Measurements from ENCODE around the gene RABGAP1L.
A peak's percentile ranks its signal among the peaks of the same experiment; 100 is the strongest.
"Not testable (repeated sequence)": the region's sequence is repeated elsewhere in the genome, so short reads cannot be mapped to it uniquely, and the experiment has no call there.

RABGAP1L gene

GRCh38 chr1:174837386-174837785, 678.1 kb downstream of the RABGAP1L start:
- peak in 1 of 2 experiments; percentile 30 for DNase-seq

DNA sequence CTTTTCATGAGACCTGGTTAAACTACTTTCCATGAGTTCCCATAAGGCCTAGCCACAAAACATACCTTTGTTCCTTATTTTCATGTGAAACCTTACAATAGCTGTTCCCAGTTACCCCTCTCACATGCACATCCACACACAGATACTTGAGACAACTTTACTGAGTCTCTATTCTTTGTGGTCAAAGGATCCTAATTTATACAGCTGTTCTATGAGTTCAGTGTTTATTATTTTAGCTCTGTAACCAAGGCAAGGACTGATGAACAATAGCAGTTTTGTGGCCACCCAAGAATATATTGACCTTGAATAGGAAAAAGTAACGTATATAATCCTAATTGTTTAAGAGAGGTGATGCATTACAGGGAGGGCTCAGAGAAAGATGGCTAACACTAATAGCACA, 679.9 kb downstream of the RABGAP1L start:
- no peak for DNase-seq

DNA sequence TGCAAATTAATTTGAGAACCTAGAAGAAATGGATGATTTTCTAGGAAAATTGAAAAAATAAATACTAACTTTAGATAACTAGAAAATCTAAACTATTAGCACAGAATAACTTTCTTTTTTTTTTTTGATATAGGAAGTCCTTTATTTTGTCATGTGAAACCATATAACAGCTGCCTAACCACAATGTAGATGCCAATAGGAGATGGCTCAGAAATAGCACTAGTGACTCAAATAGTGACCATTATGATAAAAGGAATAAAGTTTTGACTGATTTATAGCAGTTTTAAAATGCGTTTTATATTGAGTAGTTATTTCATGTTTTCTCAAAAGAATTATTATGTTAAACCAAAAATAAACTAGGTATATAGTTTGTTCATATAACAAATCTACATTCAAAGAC, 682.4 kb downstream of the RABGAP1L start:
- no peak for DNase-seq

- not testable (repeated sequence) for DNase-seq
These were observed 689.6 kb downstream of the RABGAP1L start for GRCh38 chr1:174848593-174849560.

- DNase-seq: no peak
These were observed 691.4 kb downstream of the RABGAP1L start for GRCh38 chr1:174850726-174851125.

- no peak for DNase-seq
These were observed 699.0 kb downstream of the RABGAP1L start for GRCh38 chr1:174858301-174858700.

GRCh38 chr1:174870319-174870718, 711.0 kb downstream of the RABGAP1L start:
- DNase-seq: no peak

DNA sequence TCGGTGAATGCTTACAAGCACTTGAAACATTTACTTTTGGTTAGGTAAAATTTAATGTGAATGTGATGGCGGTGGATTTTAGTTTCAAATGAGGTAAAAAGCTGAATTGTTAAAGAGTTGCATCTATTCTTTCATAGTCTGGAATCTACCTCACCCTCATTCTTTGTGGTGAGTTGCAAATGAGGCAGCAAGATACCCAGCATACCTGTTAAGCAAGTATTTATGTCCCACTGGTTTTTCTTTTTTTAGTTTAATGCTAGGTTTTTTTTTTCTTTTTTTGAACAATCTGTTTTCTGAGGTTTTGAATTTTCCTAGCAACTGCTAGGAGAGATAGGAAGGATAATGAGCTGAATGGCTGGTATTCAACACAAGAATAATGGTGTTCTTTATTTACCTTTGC, 712.6 kb downstream of the RABGAP1L start:
- DNase-seq: no peak

GRCh38 chr1:174872615-174873058, 713.3 kb downstream of the RABGAP1L start:
- DNase-seq: no peak

- DNase-seq: no peak
These were observed 715.2 kb downstream of the RABGAP1L start for GRCh38 chr1:174874331-174875053.

DNA sequence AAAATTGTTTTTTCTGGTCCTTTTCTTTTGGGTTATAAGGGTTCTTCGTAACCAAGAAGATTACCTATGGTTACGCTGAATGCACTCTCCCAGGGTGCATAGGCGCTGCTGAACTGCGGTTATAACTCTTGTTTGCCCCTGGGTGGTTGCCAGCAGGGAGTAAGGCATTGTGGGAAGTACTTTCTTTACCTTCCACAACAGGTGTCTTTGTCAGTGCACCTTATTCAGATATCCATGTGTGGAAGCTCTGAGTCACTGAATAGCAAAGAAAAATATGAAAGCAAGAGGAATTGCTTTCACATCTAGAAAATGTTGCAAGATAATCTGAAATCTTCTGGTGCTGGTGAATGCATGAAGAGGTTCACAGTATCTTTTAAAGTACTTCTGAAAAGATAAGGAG, 716.0 kb downstream of the RABGAP1L start:
- DNase-seq: no peak

DNA sequence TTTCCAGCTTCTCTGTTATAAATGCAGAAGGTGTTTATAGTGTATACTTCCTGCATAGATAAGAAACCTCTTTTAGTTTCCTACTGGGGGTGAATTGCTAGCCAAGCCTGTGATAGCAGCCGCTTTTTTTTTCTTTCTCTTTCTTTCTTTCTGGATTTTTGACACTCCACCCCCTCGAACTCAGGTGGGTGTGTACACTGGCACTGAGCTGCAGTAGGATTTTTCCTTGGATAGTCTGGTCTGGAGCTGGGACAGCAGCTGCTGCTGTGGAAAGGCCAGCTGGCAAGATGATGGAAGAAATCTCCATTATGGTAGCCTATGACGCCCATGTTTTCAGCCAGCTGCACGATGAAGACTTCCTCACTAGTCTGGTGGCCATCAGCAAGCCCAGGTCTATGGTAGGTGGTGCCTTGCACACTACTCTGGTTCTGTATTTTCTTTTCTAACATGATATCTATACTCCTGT, 717.9 kb downstream of the RABGAP1L start:
- DNase-seq: peak in 1 of 2 experiments; percentile 29

DNA sequence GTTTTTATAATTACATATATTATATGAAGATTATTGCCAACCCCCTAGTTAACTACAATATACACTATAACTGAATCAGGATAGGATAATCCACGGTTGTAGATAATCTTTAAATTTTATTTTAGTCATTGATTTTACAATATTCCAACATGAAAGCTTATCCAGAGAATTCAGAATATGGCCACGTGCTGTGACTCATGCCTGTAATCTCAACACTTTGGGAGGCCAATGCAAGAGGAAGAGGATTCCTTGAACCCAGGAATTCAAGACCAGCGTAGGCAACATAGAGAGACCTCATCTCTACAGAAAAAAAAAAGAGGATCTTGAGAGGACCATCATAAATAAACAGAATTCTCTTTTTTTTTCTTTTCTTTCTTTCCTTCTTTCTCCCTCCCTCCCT, 720.9 kb downstream of the RABGAP1L start:
- no peak for DNase-seq

- peak in 1 of 2 experiments; percentile 27 for DNase-seq
These were observed 724.1 kb downstream of the RABGAP1L start for GRCh38 chr1:174883409-174883808.

DNA sequence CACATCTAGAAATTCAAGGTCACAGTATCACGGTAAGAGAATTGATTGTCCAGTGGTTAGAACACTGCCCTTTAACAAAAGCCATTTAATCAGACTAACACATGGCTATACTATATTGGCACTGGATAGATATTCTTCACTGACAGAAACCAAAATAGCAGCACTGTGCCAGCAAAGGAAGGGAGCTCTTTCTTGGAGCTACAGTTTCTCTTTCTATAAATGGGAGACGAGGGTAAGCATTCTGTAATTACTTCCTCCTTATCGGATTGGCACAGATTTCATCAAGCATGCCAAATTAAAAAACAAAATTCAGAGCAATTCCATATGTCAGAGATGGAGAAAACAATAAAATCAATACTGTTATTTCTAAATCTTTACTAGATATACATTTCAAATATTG, 724.7 kb downstream of the RABGAP1L start:
- DNase-seq: peak in 1 of 2 experiments; percentile 28

DNA sequence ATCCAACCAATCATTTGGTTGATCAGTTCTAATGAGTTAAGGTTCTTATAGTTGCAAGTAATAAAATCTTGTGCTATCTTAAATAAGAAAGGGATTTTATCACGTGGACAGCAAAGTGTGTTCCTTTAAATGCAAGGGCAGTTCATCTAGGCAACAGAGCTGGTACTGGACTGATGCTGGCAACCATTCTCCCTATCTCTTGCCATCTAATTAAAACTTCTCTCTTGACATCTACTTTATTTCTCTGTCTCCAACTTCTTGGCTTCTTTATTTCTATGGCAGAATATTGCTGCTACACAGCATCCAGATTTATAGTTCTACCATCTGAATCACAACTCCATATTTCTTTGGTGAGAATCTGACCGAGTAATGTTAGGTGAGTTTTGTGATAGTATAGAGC, 725.2 kb downstream of the RABGAP1L start:
- no peak for DNase-seq

DNA sequence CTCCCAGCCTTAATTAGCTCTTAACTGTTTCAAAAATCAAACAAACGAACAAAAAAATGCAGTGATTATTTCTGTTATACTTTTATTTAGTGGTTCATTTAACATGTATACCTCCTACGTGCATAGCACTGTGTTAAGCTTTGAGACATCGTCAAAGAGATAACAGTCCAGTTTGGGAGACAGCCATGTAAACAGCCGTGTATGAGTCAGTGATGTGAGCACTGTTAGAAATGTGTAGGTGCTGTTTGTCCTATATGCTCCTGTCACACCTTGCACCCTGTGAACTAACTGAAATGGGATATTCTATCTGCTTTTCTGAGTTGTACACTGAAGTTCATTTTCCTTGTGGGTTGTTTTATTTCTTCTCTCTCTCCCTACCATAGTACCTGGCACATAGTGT, 730.7 kb downstream of the RABGAP1L start:
- no peak for DNase-seq

GRCh38 chr1:174892016-174892415, 732.7 kb downstream of the RABGAP1L start:
- DNase-seq: no peak

DNA sequence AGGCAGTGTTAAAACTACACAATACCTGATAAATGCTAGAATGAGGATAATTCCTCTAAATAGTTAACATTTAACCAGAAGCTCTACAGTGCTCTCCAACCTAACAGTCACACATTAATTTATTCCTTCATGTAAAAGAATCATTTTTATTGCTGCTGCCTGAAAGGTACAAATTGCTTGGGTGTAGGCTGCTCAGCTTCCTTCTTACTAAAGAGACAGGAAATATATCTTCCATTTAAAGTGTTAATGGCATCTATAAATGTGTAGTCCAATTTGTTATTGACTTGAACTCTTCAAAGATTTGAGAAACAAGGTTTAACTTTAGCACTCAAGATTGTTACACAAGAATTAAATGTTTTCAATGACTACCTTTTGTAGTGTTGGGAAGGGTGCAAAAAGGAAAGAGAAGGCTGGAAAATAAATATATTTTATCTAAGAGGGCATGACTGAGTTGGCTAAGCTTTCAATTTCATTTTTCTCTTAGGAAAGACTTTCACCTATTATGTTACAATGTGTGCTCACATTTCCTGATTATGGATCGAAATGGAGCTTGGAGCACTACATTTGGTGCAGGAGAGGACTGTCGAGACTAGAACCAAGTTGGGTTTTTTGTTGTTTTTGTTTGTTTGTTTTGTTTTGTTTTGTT, 734.9 kb downstream of the RABGAP1L start:
- no peak for DNase-seq

DNA sequence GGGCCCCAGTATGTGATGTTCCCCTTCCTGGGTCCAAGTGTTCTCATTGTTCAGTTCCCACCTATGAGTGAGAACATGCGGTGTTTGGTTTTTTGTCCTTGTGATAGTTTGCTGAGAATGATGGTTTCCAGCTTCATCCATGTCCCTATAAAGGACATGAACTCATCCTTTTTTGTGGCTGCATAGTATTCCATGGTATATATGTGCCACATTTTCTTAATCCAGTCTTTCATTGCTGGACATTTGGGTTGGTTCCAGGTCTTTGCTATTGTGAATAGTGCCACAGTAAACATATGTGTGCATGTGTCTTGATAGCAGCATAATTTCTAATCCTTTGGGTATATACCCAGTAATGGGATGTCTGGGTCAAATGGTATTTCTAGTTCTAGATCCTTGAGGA, 736.3 kb downstream of the RABGAP1L start:
- DNase-seq: not testable (repeated sequence)

GRCh38 chr1:174898102-174898797, 738.9 kb downstream of the RABGAP1L start:
- no peak for DNase-seq

DNA sequence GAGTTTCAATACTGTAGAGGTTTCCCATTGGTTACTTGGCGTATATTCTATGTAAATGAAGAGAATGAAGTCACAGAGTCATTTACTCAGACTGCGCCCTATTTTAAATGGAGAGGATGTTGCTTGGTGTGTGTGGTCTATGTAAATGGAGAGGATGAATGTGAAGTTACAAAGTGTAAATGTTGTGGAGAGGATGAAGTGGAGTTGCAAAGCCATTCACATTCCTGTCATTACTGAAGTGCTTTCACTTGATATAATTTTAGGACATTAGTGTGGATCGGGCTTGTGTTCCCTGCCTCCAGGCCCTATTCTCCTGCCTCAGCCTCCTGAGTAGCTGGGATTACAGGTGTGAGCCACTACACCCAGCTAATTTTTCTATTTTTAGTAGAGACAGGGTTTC, 741.0 kb downstream of the RABGAP1L start:
- no peak for DNase-seq
